NCI-H2081 (cell line): Measurements from ENCODE around the gene RBM22.

Experiments used
- DNase-seq, 2 experiments: peaks; one replicate each; lab custom pipeline; 2025; lab: John Stamatoyannopoulos, UW

Gene RBM22

DNA sequence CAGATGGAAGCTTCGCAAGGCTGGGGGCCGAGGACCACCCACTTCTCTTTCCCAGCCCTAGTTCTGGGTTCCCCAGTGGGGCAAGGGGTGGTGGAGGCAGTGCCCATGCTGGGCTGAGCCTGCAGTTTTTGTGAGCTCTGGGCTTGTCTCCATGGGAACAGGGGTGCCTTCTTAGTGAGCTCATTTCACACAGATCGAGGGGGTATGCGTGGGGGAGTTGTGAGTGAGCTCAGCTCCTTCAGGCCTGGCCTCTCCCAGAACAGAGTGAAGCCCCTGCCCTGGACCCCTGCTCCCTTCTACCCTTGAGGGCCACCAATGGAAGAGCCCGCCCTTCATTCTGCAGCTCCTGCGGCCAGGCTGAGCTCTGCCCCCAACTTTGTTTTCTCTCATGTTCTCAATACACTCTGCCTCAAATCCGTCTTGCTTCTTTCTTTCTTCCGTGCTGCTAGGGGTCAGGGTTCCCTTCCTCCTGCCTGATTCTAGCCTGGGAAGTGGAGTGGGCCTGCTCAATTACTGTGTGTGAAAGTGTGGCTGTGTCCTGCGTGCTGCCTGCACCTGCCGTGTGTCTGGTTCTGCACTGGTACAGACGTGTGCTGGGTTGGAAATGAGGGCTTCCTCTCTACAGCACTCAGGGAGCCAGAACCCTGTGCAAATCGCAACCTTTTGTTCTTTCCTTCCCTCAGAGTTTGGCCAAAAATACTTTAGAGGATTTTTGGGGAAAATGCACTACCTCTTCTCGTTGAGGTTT is 48.8 kb downstream of the RBM22 start:
- DNase-seq, result no peak

DNA sequence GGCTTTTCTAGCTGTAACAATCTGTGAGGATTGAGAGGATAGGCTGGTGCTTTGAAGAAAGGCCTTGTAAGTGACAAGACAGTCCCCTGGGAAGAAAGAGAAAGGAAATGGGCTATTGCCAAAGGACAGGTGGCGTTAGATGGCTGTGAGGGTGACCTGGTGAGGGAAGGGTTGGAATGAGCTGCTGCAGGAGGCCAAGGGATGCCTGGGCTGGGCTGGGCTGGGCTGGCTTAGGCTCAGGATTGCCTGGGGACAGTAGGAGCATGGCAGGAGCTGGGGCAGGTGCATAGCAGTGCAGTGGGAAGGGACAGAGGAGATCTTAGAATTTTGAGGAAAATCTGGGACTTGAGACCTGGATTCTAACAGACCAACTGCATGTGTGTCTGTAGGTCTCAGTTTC is 49.5 kb downstream of the RBM22 start:
- no peak for DNase-seq

DNA sequence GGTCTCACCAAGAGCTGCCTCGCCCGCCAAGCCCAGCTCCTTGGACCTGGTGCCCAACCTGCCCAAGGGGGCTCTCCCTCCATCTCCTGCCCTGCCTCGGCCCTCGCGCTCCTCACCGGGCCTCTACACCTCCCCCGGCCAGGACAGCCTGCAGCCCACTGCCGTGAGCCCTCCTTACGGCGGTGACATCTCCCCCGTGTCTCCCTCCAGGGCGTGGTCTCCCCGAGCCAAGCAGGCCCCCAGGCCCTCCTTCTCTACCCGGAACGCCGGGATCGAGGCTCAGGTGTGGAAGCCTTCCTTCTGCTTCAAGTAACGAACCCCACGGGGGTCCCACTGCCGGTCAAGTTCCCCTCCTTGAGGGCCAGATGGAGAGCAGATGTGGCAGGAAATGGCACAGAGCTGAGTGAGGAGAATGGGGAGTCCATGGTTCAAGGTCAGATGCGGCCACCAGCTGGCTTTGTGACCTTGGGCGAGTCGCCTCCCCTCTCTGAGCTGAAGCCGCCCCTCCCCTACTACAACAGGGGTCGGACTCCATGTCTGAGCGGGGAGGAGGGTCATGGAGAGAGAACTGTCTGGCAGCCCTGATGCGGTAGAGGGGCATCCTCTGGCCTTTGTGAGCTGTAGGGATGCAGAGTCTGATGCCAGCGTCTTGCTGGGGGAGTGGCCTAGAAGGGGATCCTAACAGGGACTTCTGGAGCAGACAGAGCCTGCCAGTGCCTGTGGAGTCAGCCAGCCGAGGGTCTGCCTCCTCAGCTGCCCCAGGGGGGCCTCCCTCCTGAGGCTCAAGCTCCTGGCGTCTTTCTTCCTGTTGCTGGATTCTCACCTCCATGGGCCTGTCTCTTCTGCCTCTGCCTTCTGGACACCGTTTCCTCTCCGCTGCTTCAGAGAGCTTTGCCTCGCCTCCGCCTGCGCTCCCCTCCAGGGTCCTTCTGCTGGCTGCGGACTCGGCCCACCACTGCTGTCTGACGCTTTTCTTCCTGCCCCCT is 50.5 kb downstream of the RBM22 start:
- no peak for DNase-seq

DNA sequence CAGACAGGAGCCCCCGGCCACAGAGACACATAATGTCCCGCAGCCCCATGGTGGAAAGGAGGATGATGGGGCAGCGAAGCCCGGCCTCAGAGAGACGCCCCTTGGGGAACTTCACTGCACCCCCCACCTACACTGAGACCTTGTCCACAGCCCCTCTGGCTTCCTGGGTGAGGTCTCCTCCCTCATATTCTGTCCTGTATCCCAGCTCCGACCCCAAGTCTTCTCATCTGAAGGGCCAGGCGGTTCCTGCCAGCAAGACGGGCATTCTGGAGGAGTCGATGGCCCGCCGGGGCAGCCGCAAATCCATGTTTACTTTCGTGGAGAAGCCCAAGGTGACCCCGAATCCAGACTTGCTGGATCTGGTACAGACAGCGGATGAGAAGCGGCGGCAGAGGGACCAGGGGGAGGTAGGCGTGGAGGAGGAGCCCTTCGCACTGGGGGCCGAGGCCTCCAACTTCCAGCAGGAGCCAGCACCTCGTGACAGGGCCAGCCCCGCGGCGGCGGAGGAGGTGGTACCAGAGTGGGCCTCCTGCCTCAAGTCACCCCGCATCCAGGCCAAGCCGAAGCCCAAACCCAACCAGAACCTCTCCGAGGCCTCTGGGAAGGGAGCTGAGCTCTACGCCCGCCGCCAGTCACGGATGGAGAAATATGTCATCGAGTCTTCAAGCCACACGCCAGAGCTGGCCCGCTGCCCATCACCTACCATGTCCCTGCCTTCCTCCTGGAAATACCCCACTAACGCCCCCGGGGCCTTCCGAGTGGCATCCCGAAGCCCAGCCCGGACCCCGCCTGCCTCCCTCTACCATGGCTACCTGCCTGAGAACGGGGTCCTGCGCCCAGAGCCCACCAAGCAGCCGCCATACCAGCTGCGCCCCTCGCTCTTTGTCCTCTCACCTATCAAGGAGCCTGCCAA is 51.5 kb downstream of the RBM22 start:
- DNase-seq, result no peak

DNA sequence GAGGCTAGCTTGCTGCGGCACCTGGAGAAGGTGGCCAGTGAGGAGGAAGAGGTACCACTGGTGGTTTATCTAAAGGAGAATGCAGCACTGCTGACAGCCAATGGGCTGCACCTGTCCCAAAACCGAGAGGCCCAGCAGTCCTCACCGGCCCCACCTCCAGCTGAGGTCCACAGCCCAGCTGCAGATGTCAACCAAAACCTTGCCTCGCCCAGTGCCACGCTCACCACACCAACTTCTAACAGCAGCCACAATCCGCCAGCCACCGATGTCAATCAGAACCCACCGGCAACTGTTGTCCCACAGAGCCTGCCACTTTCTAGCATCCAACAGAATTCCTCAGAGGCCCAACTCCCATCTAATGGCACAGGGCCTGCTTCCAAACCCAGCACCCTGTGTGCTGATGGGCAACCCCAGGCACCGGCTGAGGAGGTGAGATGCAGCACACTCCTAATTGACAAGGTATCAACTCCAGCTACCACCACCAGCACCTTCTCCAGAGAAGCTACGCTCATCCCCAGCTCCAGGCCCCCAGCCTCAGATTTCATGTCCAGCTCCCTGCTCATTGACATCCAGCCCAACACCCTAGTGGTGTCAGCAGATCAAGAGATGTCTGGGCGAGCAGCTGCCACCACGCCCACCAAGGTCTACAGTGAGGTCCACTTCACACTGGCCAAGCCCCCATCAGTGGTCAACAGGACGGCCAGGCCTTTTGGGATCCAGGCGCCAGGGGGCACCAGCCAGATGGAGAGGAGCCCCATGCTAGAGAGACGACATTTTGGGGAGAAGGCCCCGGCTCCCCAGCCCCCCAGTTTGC is 52.4 kb downstream of the RBM22 start:
- DNase-seq, result no peak

DNA sequence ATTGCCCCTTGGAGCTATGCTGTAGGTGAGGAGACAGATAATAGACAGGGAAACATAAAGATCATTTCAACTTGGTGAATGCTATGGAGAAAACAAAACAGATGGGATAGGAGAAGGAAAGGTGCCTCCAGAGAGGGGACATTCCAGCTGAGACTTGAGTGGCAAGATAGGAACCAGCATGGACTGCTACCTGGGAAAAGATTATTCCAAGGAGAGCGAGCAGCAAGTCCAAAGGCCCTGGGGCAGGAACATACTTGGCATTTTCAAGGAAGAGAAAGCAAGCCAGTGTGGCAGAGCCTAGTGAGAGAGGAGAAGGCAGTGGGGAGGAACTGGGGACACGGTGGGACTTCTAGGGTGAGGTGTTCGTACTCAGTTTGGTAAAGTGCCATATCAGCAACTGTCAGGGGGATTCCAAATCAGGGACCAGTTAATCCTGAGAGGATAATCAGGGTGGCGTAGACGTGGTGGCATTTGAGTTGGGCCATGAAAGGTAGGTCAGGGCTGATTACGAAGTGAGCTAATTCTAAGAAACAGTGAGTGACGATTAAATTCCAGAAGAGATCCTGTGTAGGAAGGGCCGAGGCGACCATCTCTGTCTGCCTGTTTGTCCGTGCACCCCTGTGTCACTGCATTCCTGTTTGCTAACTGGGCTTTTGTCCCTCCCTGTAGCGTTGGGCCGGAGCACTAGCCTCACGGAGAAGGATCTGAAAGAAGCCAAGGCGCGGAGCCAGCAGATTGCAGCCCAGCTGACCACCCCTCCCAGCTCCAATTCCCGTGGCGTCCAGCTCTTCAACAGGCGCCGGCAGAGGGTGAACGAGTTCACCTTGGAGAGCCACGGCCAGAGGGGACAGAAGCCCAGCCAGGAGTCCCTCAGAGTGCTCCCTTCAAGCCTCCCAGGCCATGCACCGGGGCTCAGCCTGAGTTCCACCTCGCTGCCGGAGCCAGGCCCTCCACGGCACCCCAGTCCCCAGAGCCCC is 53.3 kb downstream of the RBM22 start:
- DNase-seq, result no peak

DNA sequence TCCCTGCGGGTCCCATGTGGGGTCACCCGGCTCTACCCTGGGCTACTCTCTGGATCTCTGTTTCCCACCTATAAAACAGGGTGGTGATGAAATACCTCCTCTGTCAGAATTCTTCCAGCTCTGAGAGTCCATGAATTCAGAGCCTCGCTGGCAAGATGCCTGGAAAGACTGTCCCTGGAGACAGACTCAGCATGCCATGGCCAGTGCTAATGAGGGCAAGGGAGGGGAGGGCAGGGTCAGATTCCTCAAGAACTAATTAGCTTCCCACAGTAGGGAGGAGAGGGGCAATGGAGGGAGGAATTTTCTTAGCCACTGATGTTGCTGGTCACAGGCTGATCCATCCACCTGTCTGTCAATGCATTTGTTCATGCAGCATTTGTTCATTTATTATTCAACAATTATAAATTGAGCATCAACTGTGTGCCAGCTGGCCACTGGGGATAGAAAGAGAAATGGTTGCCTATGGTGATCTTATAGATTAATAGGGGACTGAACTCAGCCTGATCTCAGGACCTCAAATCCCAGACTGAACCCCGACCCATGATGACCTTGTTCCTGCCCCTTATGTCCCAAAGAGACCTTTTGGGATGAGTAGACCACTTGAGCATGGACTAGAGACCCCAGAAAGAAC is 55.7 kb downstream of the RBM22 start:
- no peak for DNase-seq

DNA sequence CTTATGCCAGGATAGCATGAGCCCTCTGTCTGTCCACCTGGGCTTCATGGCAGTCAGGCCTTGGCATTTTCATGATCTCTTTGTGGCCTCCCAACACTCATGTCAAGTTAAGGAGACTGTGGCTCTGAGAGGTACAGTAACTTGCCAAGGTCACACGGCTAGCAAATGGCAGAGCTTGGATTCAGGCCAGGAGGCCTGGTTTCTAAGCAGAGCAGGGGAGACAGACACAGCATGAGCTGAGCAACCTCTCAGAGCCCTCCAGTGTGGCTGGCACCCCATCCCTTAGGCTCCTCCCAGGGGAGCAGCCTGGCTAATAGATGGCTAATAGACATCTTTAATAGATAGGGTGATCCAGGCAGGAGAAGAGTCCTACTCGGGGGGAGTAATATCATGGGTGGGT is 56.3 kb downstream of the RBM22 start:
- no peak for DNase-seq

DNA sequence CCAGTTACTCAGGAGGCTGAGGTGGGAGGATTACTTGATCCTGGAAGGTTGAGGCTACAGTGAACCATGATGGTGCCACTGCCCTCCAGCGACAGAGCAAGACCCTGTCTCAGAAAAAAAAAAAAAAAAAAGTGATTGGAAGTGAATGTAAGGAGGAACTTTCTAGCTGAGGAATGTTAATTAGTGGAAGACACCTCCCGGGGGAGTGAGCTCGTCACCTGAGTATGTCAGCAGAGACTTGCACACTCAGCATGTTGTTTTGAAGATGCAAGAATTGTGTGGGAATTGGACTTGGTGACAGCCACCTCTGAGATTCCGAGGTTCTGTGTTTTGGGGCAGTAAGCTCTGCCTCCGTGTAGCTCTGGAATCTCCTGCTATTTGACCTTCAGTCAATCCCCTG is 56.8 kb downstream of the RBM22 start:
- no peak for DNase-seq

DNA sequence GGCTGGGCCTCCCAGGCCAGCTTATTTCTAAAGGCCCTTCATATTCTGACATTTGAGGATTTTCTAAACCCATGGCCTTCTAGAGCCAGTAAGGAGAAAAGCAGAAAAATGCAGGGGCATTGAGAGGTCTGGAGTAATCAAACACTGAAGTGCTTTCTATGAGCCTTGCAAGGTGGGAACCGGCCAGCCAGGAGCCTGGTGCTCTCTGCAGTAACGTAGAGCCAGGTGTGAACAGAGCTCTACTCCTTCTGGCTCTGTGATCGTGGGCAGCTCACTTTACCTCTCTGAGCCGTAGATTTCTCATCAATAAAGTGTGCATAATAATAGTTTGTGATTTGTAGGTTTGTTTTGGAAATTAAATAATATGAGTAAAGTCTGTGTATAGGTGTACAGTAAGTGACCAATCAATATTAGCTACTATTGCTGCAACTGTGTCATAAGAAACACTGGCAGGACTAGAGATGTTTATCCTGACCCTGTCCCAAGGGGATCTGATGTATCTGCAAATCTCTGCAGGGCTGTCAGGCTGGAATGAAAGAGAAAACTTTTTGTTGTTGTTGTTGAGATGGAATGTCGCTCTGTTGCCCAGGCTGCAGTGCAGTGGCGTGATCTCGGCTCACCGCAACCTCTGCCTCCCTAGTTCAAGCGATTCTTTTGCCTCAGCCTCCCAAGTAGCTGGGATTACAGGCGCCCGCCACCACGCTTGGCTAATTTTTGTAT is 57.7 kb downstream of the RBM22 start:
- no peak for DNase-seq

DNA sequence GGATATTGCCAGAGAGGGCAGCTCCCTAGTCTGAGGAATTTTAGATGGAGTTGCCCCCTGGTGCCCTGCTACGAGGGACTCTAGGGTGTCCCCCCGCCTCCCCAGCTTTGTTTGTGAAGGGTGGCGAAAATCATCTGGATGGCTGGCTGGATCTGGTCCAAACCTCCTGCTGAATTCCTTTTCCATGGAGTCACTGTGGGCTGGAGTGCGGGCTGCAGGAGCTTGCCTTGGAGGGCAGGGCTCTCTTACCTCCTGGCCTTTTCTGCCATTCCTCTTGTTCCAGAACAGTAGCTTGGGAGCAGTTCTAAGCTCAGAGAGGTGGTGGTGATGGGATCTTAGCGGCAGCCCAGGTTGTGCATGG is 58.3 kb downstream of the RBM22 start:
- no peak for DNase-seq

DNA sequence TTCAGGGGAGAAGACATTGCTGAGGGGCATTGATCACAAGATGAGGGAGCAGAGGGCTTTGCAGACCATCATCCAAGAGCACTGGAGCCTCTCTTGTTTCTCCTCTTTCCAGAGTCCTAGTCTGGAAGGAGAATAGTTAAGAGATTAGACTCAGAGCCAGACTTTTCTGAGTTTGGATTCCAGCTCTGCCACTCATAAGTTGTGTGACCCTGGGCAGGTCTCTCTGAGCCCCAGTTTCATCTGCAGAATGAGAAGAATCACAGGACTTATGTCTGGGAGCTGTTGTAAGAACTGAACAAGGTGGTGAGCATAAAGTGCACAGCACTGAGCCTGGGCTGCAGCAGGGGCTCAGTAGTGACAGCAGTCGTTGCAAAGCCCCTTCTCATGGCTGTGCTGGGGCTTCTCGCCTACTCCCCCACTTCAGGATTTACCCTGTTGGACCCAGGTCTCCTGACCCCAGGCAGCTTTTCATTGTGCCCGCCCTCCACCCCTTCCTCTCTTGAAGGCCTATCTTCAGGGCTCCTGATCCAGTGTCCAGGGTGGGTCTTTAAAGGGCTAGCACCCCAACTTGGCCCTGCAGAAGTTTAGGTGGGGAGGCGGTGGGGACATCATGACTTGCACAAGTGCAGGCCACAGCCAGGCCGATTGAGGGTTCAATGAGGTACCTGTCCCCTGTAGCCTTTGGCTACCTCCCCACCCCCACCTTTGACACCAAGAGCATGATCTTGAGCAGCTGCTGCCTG is 58.9 kb downstream of the RBM22 start:
- DNase-seq, result no peak

DNA sequence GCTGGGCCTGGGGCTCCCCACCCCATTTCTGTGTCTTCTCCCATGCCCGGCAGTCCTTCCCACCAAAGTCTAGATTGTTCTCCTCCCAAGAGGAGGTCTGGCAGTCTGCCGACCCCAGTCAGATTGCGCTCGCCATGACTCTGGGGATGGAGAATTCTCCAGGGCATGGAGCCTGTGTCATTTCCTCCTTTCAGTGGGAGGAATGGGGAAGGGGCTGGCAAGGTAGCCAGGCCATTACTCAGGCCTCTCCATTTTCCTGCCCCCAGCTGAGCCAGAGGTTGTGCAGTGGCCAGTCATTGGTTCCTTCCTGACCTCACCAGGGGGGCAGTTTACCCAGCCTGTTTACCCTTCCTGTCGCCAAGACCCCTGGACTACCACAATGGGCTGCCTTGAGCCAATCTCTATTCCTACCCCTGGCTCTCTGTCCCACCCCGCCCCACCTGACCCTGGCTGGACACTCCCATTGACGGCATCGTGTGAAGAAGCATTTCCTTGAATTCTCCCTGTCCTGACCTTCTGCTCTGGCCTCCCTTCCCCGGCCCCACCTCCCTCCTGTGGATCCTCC is 59.8 kb downstream of the RBM22 start:
- DNase-seq, result no peak
